Activated CD4-positive, alpha-beta T cell treated with anti-CD3 and anti-CD28 coated beads, Interleukin-2, Interleukin-4, amounts not matched to agents 100 ng/mL and 50 ng/mL, durations not matched to agents 16 hours and 8 hours (primary cell): Measurements from ENCODE around the gene PAWR.
A peak's percentile ranks its signal among the peaks of the same experiment; 100 is the strongest.
"Not testable (repeated sequence)": the region's sequence is repeated elsewhere in the genome, so short reads cannot be mapped to it uniquely, and the experiment has no call there.

ENCODE experiments used
- DNase-seq: peaks from one replicate; pipeline ENCODE4 v3.0.0-alpha.2; 2020; ENCODE audit warnings: low spot score

PAWR gene

GRCh38 chr12:79686171-79686570 lies 4.6 kb downstream of the PAWR start:
- DNase-seq, result no peak

- DNase-seq, result no peak
Observed at GRCh38 chr12:79685068-79685467, 5.7 kb downstream of the PAWR start.

GRCh38 chr12:79684338-79684737 lies 6.4 kb downstream of the PAWR start:
- DNase-seq, result not testable (repeated sequence)

DNA sequence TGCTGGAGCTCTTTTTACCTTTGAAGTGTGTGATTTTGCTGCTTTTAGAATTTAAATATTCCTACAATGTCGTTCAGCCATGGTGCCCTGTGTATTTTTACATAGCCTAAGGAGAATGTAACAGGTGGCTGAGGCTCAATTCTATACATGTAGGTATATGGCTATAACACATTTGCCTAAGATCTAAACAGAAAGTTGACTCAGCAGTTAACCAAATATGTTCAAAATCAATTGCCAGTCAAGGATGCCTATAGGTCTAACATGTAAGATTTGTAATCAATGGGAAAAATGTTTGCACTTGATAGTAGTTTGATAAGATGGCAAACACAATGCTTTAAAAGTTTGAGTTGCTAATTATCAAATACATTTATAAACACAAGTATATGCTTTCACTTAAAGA lies 8.2 kb downstream of the PAWR start:
- DNase-seq, result no peak

DNA sequence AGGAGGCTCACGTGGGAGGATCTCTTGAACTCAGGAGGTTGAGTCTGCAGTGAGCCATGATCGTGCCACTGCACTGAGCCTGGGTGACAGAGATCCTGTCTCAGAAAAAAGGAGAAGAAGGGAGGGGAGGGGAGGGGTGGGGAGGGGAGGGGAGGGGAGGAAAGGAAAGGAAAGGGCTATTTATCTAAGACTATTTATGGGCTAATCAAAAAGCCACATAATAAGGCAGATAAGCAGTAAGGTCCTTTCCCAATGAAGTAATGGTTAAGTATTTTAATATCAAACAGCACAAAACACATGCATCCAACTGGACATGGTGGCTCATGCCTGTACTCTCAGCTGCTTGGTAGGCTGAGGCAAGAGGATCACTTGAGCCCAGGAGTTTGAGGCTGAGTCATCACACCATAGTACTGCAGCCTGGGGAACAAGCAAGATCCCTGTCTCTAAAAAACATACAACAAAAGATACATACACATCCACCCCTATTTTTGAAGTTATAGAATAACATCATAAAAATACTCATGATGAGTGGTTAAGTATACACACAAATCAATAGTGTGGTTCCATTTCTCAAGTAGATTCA lies 9.7 kb downstream of the PAWR start:
- DNase-seq, result no peak

GRCh38 chr12:79680051-79680450 lies 10.7 kb downstream of the PAWR start:
- no peak for DNase-seq

GRCh38 chr12:79678306-79678705 lies 12.5 kb downstream of the PAWR start:
- DNase-seq, result no peak

- no peak for DNase-seq
Observed at GRCh38 chr12:79677672-79678071, 13.1 kb downstream of the PAWR start.

DNA sequence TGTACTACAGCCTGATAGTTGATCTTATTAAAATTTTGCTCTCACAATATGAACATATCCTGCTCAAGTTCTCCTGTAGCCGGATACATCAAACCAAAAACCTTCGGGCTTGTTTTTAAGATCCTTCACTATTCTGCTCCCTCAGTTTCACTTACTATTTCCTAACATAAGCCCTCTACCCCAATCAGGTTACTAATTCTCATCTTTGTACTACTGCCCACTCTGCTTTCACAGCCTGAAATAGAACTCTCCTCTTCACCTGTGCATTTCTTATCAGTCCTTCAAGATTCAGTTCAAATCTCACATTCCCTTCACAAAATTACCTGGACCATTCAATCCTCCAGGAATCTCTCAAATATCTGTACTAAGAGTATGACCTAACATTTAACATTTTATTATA lies 14.2 kb downstream of the PAWR start:
- DNase-seq, result no peak

GRCh38 chr12:79674629-79675028 lies 16.1 kb downstream of the PAWR start:
- peak; percentile 19 for DNase-seq

GRCh38 chr12:79673354-79673753 lies 17.4 kb downstream of the PAWR start:
- DNase-seq, result peak; percentile 27

DNA sequence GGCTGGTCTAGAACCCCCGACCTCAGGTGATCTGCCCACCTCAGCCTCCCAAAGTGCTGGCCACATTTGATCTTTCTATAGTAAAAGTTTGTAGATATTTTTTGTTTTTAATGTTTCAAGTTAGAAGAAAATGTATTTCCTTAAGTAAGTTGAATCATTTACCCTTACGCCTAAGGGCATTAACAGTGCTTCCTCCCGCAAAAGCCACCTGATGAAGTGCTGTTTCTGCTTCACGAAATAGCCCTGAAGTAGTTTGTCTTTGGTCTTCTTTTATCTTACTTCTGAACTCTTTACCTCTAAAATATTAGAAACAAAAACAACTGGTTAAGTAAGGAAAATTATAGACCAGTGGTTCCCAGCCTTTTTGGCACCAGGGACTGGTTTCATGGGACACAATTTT lies 22.7 kb downstream of the PAWR start:
- DNase-seq, result no peak

DNA sequence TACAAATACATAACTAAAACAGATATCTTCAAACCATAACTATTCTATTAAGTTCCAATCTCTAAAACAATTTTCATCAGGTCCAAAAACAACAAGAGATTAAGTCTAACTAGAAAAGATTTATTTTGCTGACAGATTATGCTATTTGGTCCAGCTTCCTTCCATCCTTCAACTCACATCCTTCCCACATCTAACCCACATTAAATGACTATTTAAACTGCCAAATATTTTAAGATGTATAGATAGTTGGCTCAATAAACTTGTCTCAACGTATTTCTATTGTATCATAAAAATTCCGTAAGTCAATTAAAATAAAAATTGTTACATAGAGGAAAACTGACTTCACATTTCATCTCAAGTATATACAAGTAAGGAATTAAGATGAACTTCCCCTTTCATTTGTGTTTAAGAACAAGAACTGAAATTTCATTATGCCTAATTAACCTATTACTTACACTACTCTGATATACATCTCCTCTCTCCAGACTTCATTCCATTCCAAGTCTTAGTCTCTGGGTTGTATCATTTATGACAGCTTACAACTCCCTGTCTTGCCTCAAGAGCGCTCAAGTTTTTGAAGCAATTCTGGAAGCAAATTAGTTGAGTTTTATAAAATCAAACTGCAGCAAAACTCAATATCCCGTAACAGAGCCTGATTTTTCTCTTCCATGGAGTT lies 25.4 kb downstream of the PAWR start:
- no peak for DNase-seq

DNA sequence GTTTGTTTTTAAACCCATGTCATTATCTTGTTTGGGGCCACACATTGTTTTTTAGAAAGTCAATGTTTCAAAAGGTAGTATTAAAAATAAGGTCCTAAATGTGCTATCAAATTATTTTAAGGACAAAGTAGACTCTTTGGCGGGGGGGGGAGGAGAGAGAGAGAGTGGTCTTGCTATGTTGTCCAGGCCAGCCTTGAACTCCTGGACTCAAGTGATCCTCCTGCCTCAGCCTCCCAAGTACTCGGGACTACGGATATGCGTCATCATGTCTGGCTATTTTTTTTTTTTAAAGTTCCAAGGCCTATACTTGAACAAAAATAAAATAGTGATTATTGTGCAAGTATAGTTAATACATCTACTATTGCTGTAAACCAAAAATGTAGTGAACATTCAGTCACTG lies 26.2 kb downstream of the PAWR start:
- no peak for DNase-seq

- no peak for DNase-seq
Observed at GRCh38 chr12:79662046-79662811, 28.5 kb downstream of the PAWR start.

DNA sequence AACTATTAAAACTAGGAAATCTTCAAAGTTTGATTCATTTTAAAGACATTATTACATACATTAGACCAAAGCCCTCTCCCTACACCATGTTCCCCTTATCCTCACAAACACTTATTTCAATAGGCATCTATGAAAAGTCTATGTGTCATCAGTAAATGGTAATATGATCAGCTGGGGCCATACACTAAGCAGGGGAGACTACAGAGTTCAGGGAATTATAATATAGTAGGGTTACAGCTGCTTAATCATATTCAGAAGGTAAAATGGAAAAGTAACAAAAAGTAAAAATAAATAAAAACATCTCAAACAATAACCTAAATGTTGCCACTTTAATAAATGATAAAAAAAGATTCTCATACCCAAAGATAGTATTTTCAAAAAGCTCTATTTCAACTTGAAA lies 29.1 kb downstream of the PAWR start:
- DNase-seq, result no peak

DNA sequence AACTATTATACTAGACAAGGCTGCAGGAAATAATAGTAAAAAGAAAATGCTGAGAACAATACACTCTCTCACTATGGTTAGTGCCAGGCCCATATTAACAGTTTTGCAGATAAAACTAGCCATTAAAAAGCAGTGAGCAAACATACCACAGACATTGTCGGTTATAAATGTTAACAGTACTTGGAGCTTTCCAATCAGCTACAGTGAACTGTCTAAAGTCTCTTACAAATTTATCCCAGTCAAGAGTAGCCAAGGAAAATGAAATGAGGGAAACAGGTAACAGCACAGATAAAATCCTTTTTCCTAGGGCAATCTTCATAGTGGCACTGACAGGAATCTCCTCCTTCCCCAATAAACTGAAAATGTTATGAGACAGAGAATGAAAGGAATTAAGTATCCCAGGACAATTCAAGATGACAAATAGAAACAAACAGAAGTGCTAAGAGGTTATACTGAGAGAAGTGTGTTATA lies 30.8 kb downstream of the PAWR start:
- DNase-seq, result no peak

GRCh38 chr12:79658221-79658620 lies 32.5 kb downstream of the PAWR start:
- no peak for DNase-seq

GRCh38 chr12:79657136-79657535 lies 33.6 kb downstream of the PAWR start:
- no peak for DNase-seq

DNA sequence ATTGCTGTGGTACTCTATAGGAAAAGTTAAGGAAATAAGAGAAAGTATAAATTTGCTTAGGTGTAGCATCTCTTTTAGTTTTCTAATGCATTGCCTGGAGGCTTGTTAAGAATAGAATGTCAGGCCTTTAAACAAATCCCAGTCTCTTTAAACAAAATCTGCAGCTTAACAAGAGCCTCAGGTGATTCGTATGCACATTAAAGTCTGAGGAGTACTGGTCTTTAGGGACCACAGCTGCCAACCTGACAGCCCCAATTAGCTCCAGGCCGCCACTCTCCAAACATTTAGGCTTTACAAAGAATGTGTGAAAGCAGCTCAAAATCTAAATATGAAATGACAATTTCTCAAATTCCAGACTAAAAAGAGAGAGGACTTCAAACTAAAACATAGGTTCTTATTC lies 35.7 kb downstream of the PAWR start:
- no peak for DNase-seq

- no peak for DNase-seq
Observed at GRCh38 chr12:79652521-79652920, 38.2 kb downstream of the PAWR start.

DNA sequence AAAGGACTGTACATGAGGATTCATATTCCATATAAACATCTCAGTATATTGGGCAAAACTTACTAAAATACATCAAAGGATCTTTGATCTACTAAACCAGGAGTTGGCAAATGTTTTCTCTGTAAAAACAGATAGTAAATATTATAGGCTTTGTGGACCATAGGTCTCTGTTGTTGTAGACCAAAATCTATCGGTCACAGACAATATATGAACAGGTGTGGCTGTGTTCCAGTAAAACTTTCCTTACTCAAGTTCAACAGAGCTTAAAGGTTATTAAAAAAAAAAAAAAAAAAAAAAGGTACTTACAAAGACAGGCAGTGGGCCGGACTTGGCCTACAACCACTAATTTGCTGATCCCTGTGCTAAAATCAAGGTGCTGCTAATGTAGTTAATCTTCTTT lies 40.3 kb downstream of the PAWR start:
- no peak for DNase-seq

DNA sequence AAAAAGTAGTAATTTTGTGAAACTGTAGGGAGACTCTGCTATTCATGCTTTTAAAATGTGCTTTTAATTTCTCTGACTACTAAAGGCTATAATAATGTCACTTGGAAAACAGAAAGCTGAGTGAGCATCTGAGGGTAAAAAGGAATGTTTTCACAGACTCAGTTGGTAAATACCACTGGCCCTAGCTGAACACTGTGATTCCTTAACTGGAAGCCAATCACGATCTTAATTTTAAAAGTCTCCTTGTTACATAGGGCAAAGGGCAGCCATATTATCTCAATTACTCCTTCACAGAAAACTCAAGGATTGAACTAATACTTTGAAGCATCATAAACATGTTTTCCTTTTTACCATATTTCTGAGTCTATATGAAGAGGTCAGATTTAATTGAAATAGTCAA lies 41.9 kb downstream of the PAWR start:
- DNase-seq, result no peak
